ENCODE results near the gene DES. TPM values are rescaled to one million over a fixed set of nuclear protein-coding genes. Genes with fewer than 3 reads are reported as not detected.

The DES gene
- total and polyA plus RNA-seq, 2 of the 4 experiments (the other 2 are of a cell fraction), result 4.3 to 4.9 TPM

GRCh38 chr2:219385958-219386520 lies 32.1 kb upstream of the DES start:
- Histone ChIP-seq H3K27me3 (ENCODE audit: control insufficient read depth, insufficient read depth, low read length) (no peaks in the 10 kb centered on the region), H3K18ac (ENCODE audit: low read depth, low read length) (no peak overlapping the region), H4K5ac (ENCODE audit: low read depth, low read length) (no peak overlapping the region), H3K27ac (ENCODE audit: insufficient read depth, low read length) (peak overlapping the region; percentile 3; the same call in 1 of the 2 replicates), H3K4me2 (ENCODE audit: low read depth, low read length) (peak overlapping the region; percentile 85), H3K79me1 (ENCODE audit: low read depth in 1 of 2, low read length in 2 of 2) (peaks cover 15 to 22% of the 10 kb centered on the region in 2 experiments), H2AFZ (replicated peaks; ENCODE audit: low read length, poor library complexity) (no peak overlapping the region), H3K4me3 (ENCODE audit: insufficient read depth, low read depth, low read length) (peak overlapping the region; percentile 63; the same call in 1 of the 2 replicates), H2BK5ac (ENCODE audit: low read depth, low read length, poor library complexity, severe bottlenecking) (peak overlapping the region; percentile 21), H2BK20ac (ENCODE audit: low read depth, low read length) (no peak overlapping the region), H3K9ac (ENCODE audit: low read depth, low read length) (no peak overlapping the region), H3K56ac (ENCODE audit: extremely low read depth, insufficient read depth, low read length) (no peak overlapping the region), H3K14ac (replicated peaks; ENCODE audit: low read depth, low read length) (no peak overlapping the region), H3K9me1 (ENCODE audit: insufficient read depth, low read length) (peaks cover 14% of the 10 kb centered on the region), H3K36me3 (ENCODE audit: control insufficient read depth, insufficient read depth, low read length) (peaks cover 45% of the 10 kb centered on the region), H4K91ac (ENCODE audit: insufficient read depth, low read depth, low read length) (no peak overlapping the region), H3K23ac (ENCODE audit: low read depth, low read length) (peak overlapping the region; percentile 59), H4K20me1 (ENCODE audit: insufficient read depth, low read length) (no peaks in the 10 kb centered on the region), H3K4ac (ENCODE audit: low read depth, low read length) (no peak overlapping the region; the same call in 1 of the 2 replicates), H2BK120ac (ENCODE audit: low read depth, low read length) (no peak overlapping the region), H2BK15ac (ENCODE audit: low read depth, low read length) (no peak overlapping the region), H3K9me3 (ENCODE audit: control insufficient read depth, insufficient read depth, low read length) (no peaks in the 10 kb centered on the region), H4K8ac (ENCODE audit: low read depth in 2 of 2, low read length in 2 of 2) (no peak overlapping the region), H2AK5ac (ENCODE audit: low read depth, low read length) (peak overlapping the region; percentile 78; the same call in 1 of the 2 replicates), H2AK9ac (replicated peaks; ENCODE audit: low read depth, low read length, poor library complexity) (no peak overlapping the region), H3K4me1 (ENCODE audit: control insufficient read depth, insufficient read depth, low read length) (peaks cover 28% of the 10 kb centered on the region)
- no peak for TF ChIP-seq NFE2L2 (IDR thresholded peaks at IDR 0.05; ENCODE audit: low read depth, low read length)
- no peak for TF ChIP-seq USF2 (IDR thresholded peaks at IDR 0.05; ENCODE audit: low read depth, low read length)
- TF ChIP-seq RAD21 (IDR thresholded peaks at IDR 0.05; ENCODE audit: low read length), result no peak
- no peak for TF ChIP-seq POLR2A (IDR thresholded peaks at IDR 0.05; ENCODE audit: low read depth, low read length)
- TF ChIP-seq FOS (IDR thresholded peaks at IDR 0.05; ENCODE audit: low read depth, low read length), result no peak
- TF ChIP-seq RFX5 (IDR thresholded peaks at IDR 0.05; ENCODE audit: low read depth, low read length), result no peak
- TF ChIP-seq ELK1 (IDR thresholded peaks at IDR 0.05; ENCODE audit: borderline replicate concordance, low read depth, low read length), result no peak
- TF ChIP-seq CHD1 (IDR thresholded peaks at IDR 0.05; ENCODE audit: low read depth, low read length), result no peak
- no peak for TF ChIP-seq BHLHE40 (IDR thresholded peaks at IDR 0.05; ENCODE audit: low read depth, low read length)
- TF ChIP-seq RCOR1 (IDR thresholded peaks at IDR 0.05; ENCODE audit: insufficient replicate concordance, low read length), result no peak
- TF ChIP-seq CEBPB (IDR thresholded peaks at IDR 0.05; ENCODE audit: low read depth, low read length), result no peak
- DNase-seq (no peak), ATAC-seq (ENCODE audit: low read depth) (no peak)
- no TSS peak for BruUV-seq (replicated peaks)
- intact Hi-C loops (cut with micrococcal nuclease) (loop anchor here (5.0 kb wide), 1 partner anchor 209 kb away; the partner anchor contains the start of genes CNPPD1 and RETREG2), in situ Hi-C loops (cut with MboI; ENCODE audit: low sequenced_read_pairs) (no loop called here), dilution Hi-C loops (cut with HindIII; ENCODE audit: low sequenced_read_pairs, unreplicated experiment) (no loop called here)
- no CpG with 5 or more reads among the region's 19 CpGs for WGBS, 2 experiments (ENCODE audit: extremely low coverage in 2 of 2, insufficient read length in 1 of 2)
- CTCF ChIA-PET, result interaction anchor here (1.7 kb wide), 1 partner anchor 74 kb away, joined by 5 read pairs; no protein-coding TSS in a partner anchor
- POLR2A ChIA-PET (ENCODE audit: unreplicated experiment), result interaction anchor here (0.6 kb wide), 1 partner anchor 168 kb away, joined by 4 read pairs; no protein-coding TSS in a partner anchor
